ENCODE measurements around the gene CDHR1.

CDHR1 gene

DNA sequence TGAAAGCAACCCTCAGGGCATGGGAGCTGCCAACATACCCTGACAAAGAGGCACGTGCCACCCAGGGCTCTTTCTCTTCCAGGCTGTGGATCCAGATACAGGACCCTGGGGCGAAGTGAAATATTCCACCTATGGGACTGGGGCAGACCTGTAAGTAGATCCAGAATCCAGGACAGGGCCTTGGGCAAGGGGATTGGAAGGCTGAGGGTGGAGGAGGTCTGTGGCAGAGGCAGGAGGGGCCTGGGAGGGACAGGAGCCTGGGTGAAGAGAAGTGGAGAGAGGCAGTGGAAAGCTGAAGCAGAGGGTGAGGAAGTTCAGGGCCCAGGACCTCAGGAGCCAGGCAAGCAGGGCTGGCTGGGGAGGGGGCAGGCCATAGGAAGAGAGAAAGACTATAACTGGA lies 17.2 kb downstream of the CDHR1 start:
- Histone ChIP-seq H3K4me1 (ENCODE audit: low read length) (0 out of 2 replicates have a peak, but pooled peaks cover 4% of the 10 kb centered on the region), H3K27me3 (ENCODE audit: low read depth, low read length) (peaks cover 15% of the 10 kb centered on the region; the same call in 1 of the 2 replicates), H4K20me1 (ENCODE audit: insufficient read depth, low read length) (no peaks in the 10 kb centered on the region), H3K4me2 (ENCODE audit: low read length) (no peak overlapping the region), H3K4me3 (ENCODE audit: low read length) (no peak overlapping the region), H3K79me2 (ENCODE audit: low read length) (no peaks in the 10 kb centered on the region), H3K36me3 (replicated peaks; ENCODE audit: low read depth, low read length) (no peaks in the 10 kb centered on the region), H3K27ac (ENCODE audit: low read length) (no peak overlapping the region), H3K9ac (ENCODE audit: low read length) (no peak overlapping the region), H2AFZ (ENCODE audit: low read depth, low read length) (no peak overlapping the region), H3K9me3 (ENCODE audit: insufficient read depth, low read length) (no peaks in the 10 kb centered on the region)
- TF ChIP-seq, protein P1, sequence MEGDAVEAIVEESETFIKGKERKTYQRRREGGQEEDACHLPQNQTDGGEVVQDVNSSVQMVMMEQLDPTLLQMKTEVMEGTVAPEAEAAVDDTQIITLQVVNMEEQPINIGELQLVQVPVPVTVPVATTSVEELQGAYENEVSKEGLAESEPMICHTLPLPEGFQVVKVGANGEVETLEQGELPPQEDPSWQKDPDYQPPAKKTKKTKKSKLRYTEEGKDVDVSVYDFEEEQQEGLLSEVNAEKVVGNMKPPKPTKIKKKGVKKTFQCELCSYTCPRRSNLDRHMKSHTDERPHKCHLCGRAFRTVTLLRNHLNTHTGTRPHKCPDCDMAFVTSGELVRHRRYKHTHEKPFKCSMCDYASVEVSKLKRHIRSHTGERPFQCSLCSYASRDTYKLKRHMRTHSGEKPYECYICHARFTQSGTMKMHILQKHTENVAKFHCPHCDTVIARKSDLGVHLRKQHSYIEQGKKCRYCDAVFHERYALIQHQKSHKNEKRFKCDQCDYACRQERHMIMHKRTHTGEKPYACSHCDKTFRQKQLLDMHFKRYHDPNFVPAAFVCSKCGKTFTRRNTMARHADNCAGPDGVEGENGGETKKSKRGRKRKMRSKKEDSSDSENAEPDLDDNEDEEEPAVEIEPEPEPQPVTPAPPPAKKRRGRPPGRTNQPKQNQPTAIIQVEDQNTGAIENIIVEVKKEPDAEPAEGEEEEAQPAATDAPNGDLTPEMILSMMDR (IDR thresholded peaks at IDR 0.05; ENCODE audit: low read depth, low read length), result no peak

DNA sequence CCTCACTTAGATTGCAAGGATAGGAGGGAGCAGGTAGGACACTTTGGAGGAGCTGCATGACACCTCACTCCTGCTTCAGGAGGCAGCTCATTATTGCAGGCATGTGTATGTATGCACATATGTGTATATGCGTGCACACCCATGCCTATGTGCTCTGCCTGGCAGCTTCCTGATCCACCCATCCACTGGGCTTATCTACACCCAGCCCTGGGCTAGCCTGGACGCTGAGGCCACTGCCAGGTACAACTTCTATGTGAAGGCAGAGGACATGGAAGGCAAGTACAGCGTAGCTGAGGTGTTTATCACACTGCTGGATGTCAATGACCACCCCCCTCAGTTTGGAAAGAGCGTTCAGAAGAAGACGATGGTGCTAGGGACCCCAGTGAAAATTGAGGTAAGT lies 17.7 kb downstream of the CDHR1 start:
- no peak for TF ChIP-seq EZH2phosphoT487 (IDR thresholded peaks at IDR 0.05; ENCODE audit: low read depth)
- TF ChIP-seq, protein P1 (IDR thresholded peaks at IDR 0.05; ENCODE audit: low read depth, low read length), result no peak

DNA sequence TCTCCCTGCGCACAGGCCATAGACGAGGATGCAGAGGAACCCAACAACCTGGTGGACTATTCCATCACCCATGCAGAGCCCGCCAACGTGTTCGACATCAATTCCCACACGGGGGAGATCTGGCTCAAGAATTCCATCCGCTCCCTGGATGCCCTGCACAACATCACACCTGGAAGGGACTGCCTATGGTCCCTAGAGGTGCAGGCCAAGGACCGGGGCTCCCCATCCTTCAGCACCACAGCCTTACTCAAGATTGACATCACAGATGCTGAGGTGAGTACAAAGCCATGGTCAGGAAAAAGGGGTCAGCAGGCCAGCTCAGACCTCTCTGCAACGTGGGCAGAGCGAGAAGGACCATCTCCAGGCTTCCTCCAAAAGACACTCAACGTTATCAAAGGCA lies 18.7 kb downstream of the CDHR1 start:
- Histone ChIP-seq H4K20me1 (ENCODE audit: insufficient read depth, low read length) (no peaks in the 10 kb centered on the region), H3K4me1 (ENCODE audit: low read length) (0 out of 2 replicates have a peak, but pooled peaks cover 4% of the 10 kb centered on the region), H3K27me3 (ENCODE audit: low read depth, low read length) (peaks cover 3% of the 10 kb centered on the region; the same call in 1 of the 2 replicates), H3K9ac (ENCODE audit: low read length) (no peak overlapping the region), H3K36me3 (replicated peaks; ENCODE audit: low read depth, low read length) (no peaks in the 10 kb centered on the region), H3K9me3 (ENCODE audit: insufficient read depth, low read length) (no peaks in the 10 kb centered on the region), H3K79me2 (ENCODE audit: low read length) (no peaks in the 10 kb centered on the region), H3K4me3 (ENCODE audit: low read length) (no peak overlapping the region), H3K4me2 (ENCODE audit: low read length) (no peak overlapping the region), H3K27ac (ENCODE audit: low read length) (no peak overlapping the region), H2AFZ (ENCODE audit: low read depth, low read length) (no peak overlapping the region)
- no peak for TF ChIP-seq EZH2phosphoT487 (IDR thresholded peaks at IDR 0.05; ENCODE audit: low read depth)
- TF ChIP-seq, protein P1 (IDR thresholded peaks at IDR 0.05; ENCODE audit: low read depth, low read length), result no peak

More for the DNA sequence above, 17.7 kb downstream of the CDHR1 start:
- no peaks in the 10 kb centered on the region for H3K36me3 ChIP-seq (replicated peaks; ENCODE audit: low read depth, low read length)
- no peak overlapping the region for H3K4me3 ChIP-seq (ENCODE audit: low read length)
- no peaks in the 10 kb centered on the region for H4K20me1 ChIP-seq (ENCODE audit: insufficient read depth, low read length)
- H3K9me3 ChIP-seq (ENCODE audit: insufficient read depth, low read length), result no peaks in the 10 kb centered on the region
- H3K27ac ChIP-seq (ENCODE audit: low read length), result no peak overlapping the region
- H2AFZ ChIP-seq (ENCODE audit: low read depth, low read length), result no peak overlapping the region
- H3K79me2 ChIP-seq (ENCODE audit: low read length), result no peaks in the 10 kb centered on the region
- 0 out of 2 replicates have a peak, but pooled peaks cover 4% of the 10 kb centered on the region for H3K4me1 ChIP-seq (ENCODE audit: low read length)
- H3K9ac ChIP-seq (ENCODE audit: low read length), result no peak overlapping the region
- peaks cover 10% of the 10 kb centered on the region; the same call in 1 of the 2 replicates for H3K27me3 ChIP-seq (ENCODE audit: low read depth, low read length)
- no peak overlapping the region for H3K4me2 ChIP-seq (ENCODE audit: low read length)

DNA sequence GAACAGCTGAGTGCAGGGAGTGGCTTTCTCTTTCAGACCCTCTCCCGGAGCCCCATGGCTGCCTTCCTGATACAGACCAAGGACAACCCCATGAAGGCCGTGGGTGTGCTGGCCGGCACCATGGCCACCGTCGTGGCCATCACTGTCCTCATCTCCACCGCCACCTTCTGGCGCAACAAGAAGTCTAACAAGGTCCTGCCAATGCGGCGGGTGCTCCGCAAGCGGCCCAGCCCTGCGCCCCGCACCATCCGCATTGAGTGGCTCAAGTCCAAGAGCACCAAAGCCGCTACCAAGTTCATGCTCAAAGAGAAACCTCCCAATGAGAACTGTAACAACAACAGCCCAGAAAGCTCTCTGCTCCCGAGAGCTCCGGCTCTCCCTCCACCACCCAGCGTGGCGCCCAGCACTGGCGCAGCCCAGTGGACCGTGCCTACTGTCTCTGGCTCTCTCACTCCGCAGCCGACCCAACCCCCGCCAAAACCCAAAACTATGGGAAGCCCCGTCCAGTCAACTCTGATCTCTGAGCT lies 19.8 kb downstream of the CDHR1 start:
- no peak for TF ChIP-seq EZH2phosphoT487 (IDR thresholded peaks at IDR 0.05; ENCODE audit: low read depth)
- Histone ChIP-seq H3K79me2 (ENCODE audit: low read length) (no peaks in the 10 kb centered on the region), H3K36me3 (replicated peaks; ENCODE audit: low read depth, low read length) (no peaks in the 10 kb centered on the region), H3K27me3 (ENCODE audit: low read depth, low read length) (no peaks in the 10 kb centered on the region), H3K27ac (ENCODE audit: low read length) (no peak overlapping the region), H3K9ac (ENCODE audit: low read length) (peak overlapping the region; percentile 31; the same call in 1 of the 2 replicates), H2AFZ (ENCODE audit: low read depth, low read length) (peak overlapping the region; percentile 80), H3K4me1 (ENCODE audit: low read length) (0 out of 2 replicates have a peak, but pooled peaks cover 4% of the 10 kb centered on the region), H3K4me2 (ENCODE audit: low read length) (peak overlapping the region; percentile 70), H3K4me3 (ENCODE audit: low read length) (peak overlapping the region; percentile 70), H4K20me1 (ENCODE audit: insufficient read depth, low read length) (no peaks in the 10 kb centered on the region), H3K9me3 (ENCODE audit: insufficient read depth, low read length) (0 out of 2 replicates have a peak, but pooled peaks cover under 1% of the 10 kb centered on the region)

Measured in OCI-LY3 (cell line).